ENCODE results near the gene COX5B. TPM values are rescaled to one million over a fixed set of nuclear protein-coding genes. Genes with fewer than 3 reads are reported as not detected.
"Not testable (repeated sequence)": the region's sequence is repeated elsewhere in the genome, so short reads cannot be mapped to it uniquely, and the experiment has no call there.

The COX5B gene
- total RNA-seq, 1 experiment from 2014 or later, result 298 TPM

DNA sequence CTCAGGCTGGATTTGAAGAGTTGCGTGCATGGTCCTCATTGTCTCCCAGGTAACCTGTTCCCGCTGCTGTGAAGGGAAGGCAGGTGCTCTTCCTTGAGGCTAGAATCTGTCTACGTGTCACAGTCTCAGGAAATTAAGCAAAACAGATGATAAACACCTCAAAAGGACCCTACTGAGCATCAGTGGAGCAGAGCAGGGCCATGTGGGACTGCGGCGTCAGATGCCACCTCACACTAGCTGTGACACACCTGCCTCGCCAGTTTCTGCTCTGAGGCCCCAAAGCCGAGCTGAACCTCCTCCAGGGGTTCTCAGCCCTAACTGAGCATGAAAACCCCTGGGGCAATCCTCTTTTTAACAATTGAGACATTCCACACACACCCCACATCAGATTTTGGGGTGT, 25.7 kb downstream of the COX5B start:
- ChIA-PET POLR2A (no interaction called here), CTCF (no interaction called here)
- Histone ChIP-seq H3K36me3 (ENCODE audit: control insufficient read depth, insufficient read depth, low read length) (no peaks in the 10 kb centered on the region), H3K9me3 (ENCODE audit: control insufficient read depth, insufficient read depth, low read depth, low read length) (no peaks in the 10 kb centered on the region), H3K4me3 (ENCODE audit: low read depth in 2 of 2, low read length in 2 of 2) (no peak overlapping the region), H3K27me3 (ENCODE audit: control insufficient read depth, insufficient read depth, low read length) (no peaks in the 10 kb centered on the region), H3K27ac (ENCODE audit: low read length) (no peak overlapping the region), H3K4me1 (ENCODE audit: control insufficient read depth, insufficient read depth, low read length) (no peaks in the 10 kb centered on the region)
- TF ChIP-seq, protein P1, sequence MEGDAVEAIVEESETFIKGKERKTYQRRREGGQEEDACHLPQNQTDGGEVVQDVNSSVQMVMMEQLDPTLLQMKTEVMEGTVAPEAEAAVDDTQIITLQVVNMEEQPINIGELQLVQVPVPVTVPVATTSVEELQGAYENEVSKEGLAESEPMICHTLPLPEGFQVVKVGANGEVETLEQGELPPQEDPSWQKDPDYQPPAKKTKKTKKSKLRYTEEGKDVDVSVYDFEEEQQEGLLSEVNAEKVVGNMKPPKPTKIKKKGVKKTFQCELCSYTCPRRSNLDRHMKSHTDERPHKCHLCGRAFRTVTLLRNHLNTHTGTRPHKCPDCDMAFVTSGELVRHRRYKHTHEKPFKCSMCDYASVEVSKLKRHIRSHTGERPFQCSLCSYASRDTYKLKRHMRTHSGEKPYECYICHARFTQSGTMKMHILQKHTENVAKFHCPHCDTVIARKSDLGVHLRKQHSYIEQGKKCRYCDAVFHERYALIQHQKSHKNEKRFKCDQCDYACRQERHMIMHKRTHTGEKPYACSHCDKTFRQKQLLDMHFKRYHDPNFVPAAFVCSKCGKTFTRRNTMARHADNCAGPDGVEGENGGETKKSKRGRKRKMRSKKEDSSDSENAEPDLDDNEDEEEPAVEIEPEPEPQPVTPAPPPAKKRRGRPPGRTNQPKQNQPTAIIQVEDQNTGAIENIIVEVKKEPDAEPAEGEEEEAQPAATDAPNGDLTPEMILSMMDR (IDR thresholded peaks at IDR 0.05), result no peak
- TF ChIP-seq TCF7L2 (IDR thresholded peaks at IDR 0.05; ENCODE audit: low read depth, low read length) (no peak), POLR2AphosphoS5 (IDR thresholded peaks at IDR 0.05; ENCODE audit: low read depth, low read length) (no peak), SIN3A (IDR thresholded peaks at IDR 0.05; ENCODE audit: borderline replicate concordance, insufficient read depth, low read depth, low read length) (no peak)
- TF ChIP-seq, protein P2, sequence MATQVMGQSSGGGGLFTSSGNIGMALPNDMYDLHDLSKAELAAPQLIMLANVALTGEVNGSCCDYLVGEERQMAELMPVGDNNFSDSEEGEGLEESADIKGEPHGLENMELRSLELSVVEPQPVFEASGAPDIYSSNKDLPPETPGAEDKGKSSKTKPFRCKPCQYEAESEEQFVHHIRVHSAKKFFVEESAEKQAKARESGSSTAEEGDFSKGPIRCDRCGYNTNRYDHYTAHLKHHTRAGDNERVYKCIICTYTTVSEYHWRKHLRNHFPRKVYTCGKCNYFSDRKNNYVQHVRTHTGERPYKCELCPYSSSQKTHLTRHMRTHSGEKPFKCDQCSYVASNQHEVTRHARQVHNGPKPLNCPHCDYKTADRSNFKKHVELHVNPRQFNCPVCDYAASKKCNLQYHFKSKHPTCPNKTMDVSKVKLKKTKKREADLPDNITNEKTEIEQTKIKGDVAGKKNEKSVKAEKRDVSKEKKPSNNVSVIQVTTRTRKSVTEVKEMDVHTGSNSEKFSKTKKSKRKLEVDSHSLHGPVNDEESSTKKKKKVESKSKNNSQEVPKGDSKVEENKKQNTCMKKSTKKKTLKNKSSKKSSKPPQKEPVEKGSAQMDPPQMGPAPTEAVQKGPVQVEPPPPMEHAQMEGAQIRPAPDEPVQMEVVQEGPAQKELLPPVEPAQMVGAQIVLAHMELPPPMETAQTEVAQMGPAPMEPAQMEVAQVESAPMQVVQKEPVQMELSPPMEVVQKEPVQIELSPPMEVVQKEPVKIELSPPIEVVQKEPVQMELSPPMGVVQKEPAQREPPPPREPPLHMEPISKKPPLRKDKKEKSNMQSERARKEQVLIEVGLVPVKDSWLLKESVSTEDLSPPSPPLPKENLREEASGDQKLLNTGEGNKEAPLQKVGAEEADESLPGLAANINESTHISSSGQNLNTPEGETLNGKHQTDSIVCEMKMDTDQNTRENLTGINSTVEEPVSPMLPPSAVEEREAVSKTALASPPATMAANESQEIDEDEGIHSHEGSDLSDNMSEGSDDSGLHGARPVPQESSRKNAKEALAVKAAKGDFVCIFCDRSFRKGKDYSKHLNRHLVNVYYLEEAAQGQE (IDR thresholded peaks at IDR 0.05; ENCODE audit: insufficient read depth in 1 of 2, low read depth in 2 of 2, low read length in 1 of 2), result no peak
- no peak for DNase-seq (ENCODE audit: low read depth, low spot score)
- in situ Hi-C loops (cut with HindIII; ENCODE audit: low pct_unique_long_range_greater_than_20kb, low sequenced_read_pairs), result no loop called here
- intact Hi-C loops (cut with micrococcal nuclease; ENCODE audit: unreplicated experiment), result no loop called here
- BruUV-seq (replicated peaks), result no TSS peak
- ATAC-seq, result no peak

DNA sequence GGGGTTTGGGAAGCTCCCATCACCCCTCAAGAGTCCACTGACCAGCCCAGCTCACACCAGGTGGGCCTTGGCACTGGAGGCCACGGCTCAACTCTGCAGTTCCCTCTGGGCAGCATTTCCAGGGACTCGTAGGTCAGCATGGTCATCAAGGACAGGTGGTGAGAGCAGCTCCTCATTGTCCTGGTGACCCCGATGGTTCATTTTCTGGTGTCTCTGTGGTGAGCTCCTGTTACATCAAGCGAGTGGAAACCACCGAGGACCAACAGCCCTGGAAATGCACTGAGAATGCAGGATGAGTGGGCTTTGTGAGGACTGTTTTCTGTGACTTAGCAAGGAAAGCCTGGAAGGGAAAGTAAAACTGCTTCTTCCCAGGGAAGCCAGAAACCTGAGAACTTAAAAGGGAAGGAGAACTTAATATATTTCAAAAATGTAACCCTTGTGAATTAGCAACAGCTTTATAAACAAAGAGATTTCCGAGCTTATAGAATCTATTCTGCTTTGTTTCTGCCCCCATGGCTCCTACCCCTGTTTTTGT, 26.8 kb downstream of the COX5B start:
- in situ Hi-C loops (cut with HindIII; ENCODE audit: low pct_unique_long_range_greater_than_20kb, low sequenced_read_pairs); intact Hi-C loops (cut with micrococcal nuclease; ENCODE audit: unreplicated experiment); BruUV-seq (replicated peaks); H3K4me1 ChIP-seq (ENCODE audit: control insufficient read depth, insufficient read depth, low read length); H3K9me3 ChIP-seq (ENCODE audit: control insufficient read depth, insufficient read depth, low read depth, low read length); H3K36me3 ChIP-seq (ENCODE audit: control insufficient read depth, insufficient read depth, low read length); POLR2A ChIA-PET; H3K27me3 ChIP-seq (ENCODE audit: control insufficient read depth, insufficient read depth, low read length); H3K4me3 ChIP-seq (ENCODE audit: low read depth in 2 of 2, low read length in 2 of 2); ATAC-seq; CTCF ChIA-PET; H3K27ac ChIP-seq (ENCODE audit: low read length); DNase-seq (ENCODE audit: low read depth, low spot score): not testable (repeated sequence)

DNA sequence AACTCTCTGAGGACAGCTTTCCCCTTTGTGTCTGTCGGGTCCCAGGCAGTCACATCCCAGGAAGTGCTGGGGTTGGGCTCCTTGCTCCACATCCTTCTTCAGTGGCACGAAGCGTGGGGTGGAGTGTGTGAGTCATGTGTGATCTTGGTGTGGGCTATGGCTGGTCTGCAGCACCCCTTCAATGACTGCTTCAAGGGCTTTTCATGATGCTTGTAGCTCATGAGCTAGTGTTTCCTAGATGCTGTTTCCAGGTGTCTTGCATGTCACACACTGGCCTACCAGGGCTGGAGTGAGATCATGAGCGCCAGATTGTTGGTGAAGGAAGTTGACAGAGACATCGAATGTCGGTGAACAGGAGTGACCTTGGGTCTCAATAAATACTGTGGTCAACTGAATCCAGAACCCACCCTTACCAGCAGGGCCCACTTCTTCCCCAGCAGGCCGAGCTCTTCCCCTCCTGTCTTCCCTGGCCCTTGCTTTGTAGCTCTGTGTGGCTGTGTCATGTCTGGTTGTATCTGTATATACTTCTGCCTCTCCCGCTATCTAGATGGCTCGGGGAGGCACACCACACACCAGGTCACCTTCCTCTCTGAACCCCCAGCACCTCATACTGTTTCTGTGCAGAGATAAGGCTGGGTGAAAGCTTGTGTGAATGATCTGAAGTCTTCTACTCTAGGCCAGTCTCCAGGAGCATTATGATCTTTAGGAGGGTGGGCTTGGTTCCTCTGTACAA, 27.5 kb downstream of the COX5B start:
- DNase-seq (ENCODE audit: low read depth, low spot score), result no peak
- in situ Hi-C loops (cut with HindIII; ENCODE audit: low pct_unique_long_range_greater_than_20kb, low sequenced_read_pairs) (no loop called here), intact Hi-C loops (cut with micrococcal nuclease; ENCODE audit: unreplicated experiment) (no loop called here)
- TF ChIP-seq, protein P2 (IDR thresholded peaks at IDR 0.05; ENCODE audit: insufficient read depth in 1 of 2, low read depth in 2 of 2, low read length in 1 of 2), result no peak
- TF ChIP-seq SIN3A (IDR thresholded peaks at IDR 0.05; ENCODE audit: borderline replicate concordance, insufficient read depth, low read depth, low read length) (no peak), POLR2AphosphoS5 (IDR thresholded peaks at IDR 0.05; ENCODE audit: low read depth, low read length) (no peak), TCF7L2 (IDR thresholded peaks at IDR 0.05; ENCODE audit: low read depth, low read length) (no peak)
- TF ChIP-seq, protein P1 (IDR thresholded peaks at IDR 0.05), result no peak
- Histone ChIP-seq H3K9me3 (ENCODE audit: control insufficient read depth, insufficient read depth, low read depth, low read length) (no peaks in the 10 kb centered on the region), H3K4me3 (ENCODE audit: low read depth in 2 of 2, low read length in 2 of 2) (no peak overlapping the region), H3K4me1 (ENCODE audit: control insufficient read depth, insufficient read depth, low read length) (no peaks in the 10 kb centered on the region), H3K36me3 (ENCODE audit: control insufficient read depth, insufficient read depth, low read length) (no peaks in the 10 kb centered on the region), H3K27ac (ENCODE audit: low read length) (no peak overlapping the region), H3K27me3 (ENCODE audit: control insufficient read depth, insufficient read depth, low read length) (no peaks in the 10 kb centered on the region)
- CTCF ChIA-PET, result no interaction called here
- ATAC-seq, result no peak
- POLR2A ChIA-PET, result no interaction called here
- no TSS peak for BruUV-seq (replicated peaks)

All from Panc1 (cell line).